GM12878 (cell line): ENCODE data around the gene ACKR2. TPM values are rescaled to one million over a fixed set of nuclear protein-coding genes. Genes with fewer than 3 reads are reported as not detected.

ENCODE experiments used
- ATAC-seq: fragments of 200-7000 bp; cut with Tn5 transposase; 3 replicates; pipeline ENCODE4 v1.9.1; 2020; ENCODE audit warnings: mild to moderate bottlenecking, moderate library complexity
- BruUV-seq: library from RNA; stranded (reverse); fragments of 400-500 nt; replicated peaks from 2 replicates; lab custom pipeline; 2021; lab: Mats Ljungman, UMichigan
- CTCF ChIA-PET: fragments of 300-600 bp; sonication (Branson Sonifier 250); formaldehyde crosslinking; extraction: SDS; loops from one replicate; lab custom pipeline; 2021; ENCODE audit warnings: inconsistent platforms; lab: Yijun Ruan, JAX
- POLR2A ChIA-PET: fragments of 350-600 bp; formaldehyde crosslinking; extraction: SDS; loops from one replicate; lab custom pipeline; 2021; ENCODE audit warnings: inconsistent platforms; lab: Charles Lee
- RAD21 ChIA-PET: fragments of 300-600 bp; sonication (Branson Sonifier 250); formaldehyde crosslinking; loops from one replicate; lab custom pipeline; 2023; ENCODE audit warnings: antibody characterized with exemption; ENCODE audit not compliant: unreplicated experiment; lab: Charles Lee
- SMC1A ChIA-PET: fragments of 300-600 bp; sonication (Branson Sonifier 250); formaldehyde crosslinking; loops from one replicate; lab custom pipeline; 2023; ENCODE audit not compliant: unreplicated experiment, uncharacterized antibody; lab: Charles Lee
- DNase-seq: peaks from one replicate; pipeline ENCODE4 v3.0.0-alpha.2; 2011; ENCODE audit warnings: low read depth, low spot score
- FAIRE-seq: peaks from 3 replicates; lab custom pipeline; 2011; peaks lifted over from hg19 to GRCh38; lab: Jason Lieb, UNC
- H2AFZ ChIP-seq: 2 replicates; pipeline ENCODE4 v1.6.0; 2011; ENCODE audit warnings: low read depth, low read length, control low read depth; ENCODE audit not compliant: control insufficient read depth
- H3K27ac ChIP-seq: 2 replicates; pipeline ENCODE4 v1.5.1; 2011; ENCODE audit warnings: control low read depth; ENCODE audit not compliant: control insufficient read depth, insufficient read depth
- H3K27me3 ChIP-seq, 2 experiments: replicated peaks in 1 of 2; 2 replicates each; pipeline versions ENCODE4 v1.6.0 to v1.6.1; 2011; ENCODE audit warnings: low read length in 1 of 2; ENCODE audit not compliant: control insufficient read depth in 2 of 2, insufficient read depth in 2 of 2
- H3K36me3 ChIP-seq, 2 experiments: 2 replicates each; pipeline ENCODE4 v1.5.1; 2011; ENCODE audit warnings: low read length in 1 of 2; ENCODE audit not compliant: control insufficient read depth in 2 of 2, insufficient read depth in 2 of 2
- H3K4me1 ChIP-seq: 2 replicates; pipeline ENCODE4 v1.6.1; 2011; ENCODE audit warnings: mild to moderate bottlenecking, low read length, moderate library complexity, mixed read lengths; ENCODE audit not compliant: control insufficient read depth, insufficient read depth
- H3K4me2 ChIP-seq: 2 replicates; pipeline ENCODE4 v1.6.0; 2011; ENCODE audit warnings: control low read depth; ENCODE audit not compliant: control insufficient read depth, insufficient read depth
- H3K4me3 ChIP-seq: fragments of 200-600 bp; sonication (generic); 2 replicates; pipeline ENCODE4 v1.5.1; 2016
- H3K79me2 ChIP-seq: 2 replicates; pipeline ENCODE4 v1.6.0; 2011; ENCODE audit warnings: low read length; ENCODE audit not compliant: control insufficient read depth, insufficient read depth
- H3K9ac ChIP-seq: 2 replicates; pipeline ENCODE4 v1.8.0; 2011; ENCODE audit warnings: low read length, control low read depth, mixed read lengths; ENCODE audit not compliant: control insufficient read depth, insufficient read depth
- H3K9me3 ChIP-seq: replicated peaks from 3 replicates; pipeline ENCODE4 v1.5.1; 2011; ENCODE audit warnings: mild to moderate bottlenecking, low read length; ENCODE audit not compliant: control insufficient read depth, insufficient read depth
- H4K20me1 ChIP-seq: 2 replicates; pipeline ENCODE4 v1.6.0; 2011; ENCODE audit not compliant: control insufficient read depth, insufficient read depth
- ATF3 ChIP-seq: IDR thresholded peaks from 2 replicates; pipeline ENCODE4 v1.6.1; 2011; ENCODE audit warnings: low read depth, mild to moderate bottlenecking, low read length, moderate library complexity, borderline replicate concordance; ENCODE audit errors: extremely low read depth
- ATF7 ChIP-seq: fragments of 450-650 bp; IDR thresholded peaks from 2 replicates; pipeline ENCODE4 v1.6.1; 2016; ENCODE audit warnings: low read depth, mild to moderate bottlenecking
- BCL11A ChIP-seq: IDR thresholded peaks from 2 replicates; pipeline ENCODE4 v1.6.1; 2011; ENCODE audit warnings: low read depth, low read length
- CBX3 ChIP-seq: fragments of 200-600 bp; sonication (generic); IDR thresholded peaks from 2 replicates; pipeline ENCODE4 v1.6.1; 2016; ENCODE audit warnings: low read depth, borderline replicate concordance
- CREM ChIP-seq: IDR thresholded peaks from 2 replicates; pipeline ENCODE4 v1.6.1; 2014; ENCODE audit warnings: antibody characterized with exemption, low read depth
- E2F4 ChIP-seq: IDR thresholded peaks from 2 replicates; pipeline ENCODE4 v1.6.1; 2012; ENCODE audit warnings: low read depth, low read length, improper control_type of control experiment
- EP300 ChIP-seq, 2 experiments: fragments of 150-350 bp in 1 of 2; IDR thresholded peaks; 2 replicates each; pipeline ENCODE4 v1.6.1; 2011 to 2012; ENCODE audit warnings: low read depth in 2 of 2, low read length in 2 of 2, borderline replicate concordance in 1 of 2, improper control_type of control experiment in 1 of 2, inconsistent platforms in 1 of 2; ENCODE audit not compliant: control insufficient read depth in 1 of 2
- EZH2 ChIP-seq: IDR thresholded peaks from 2 replicates; pipeline ENCODE4 v1.6.1; 2012; ENCODE audit warnings: low read depth, mild to moderate bottlenecking, control low read depth, inconsistent platforms, low read length, borderline replicate concordance; ENCODE audit not compliant: control insufficient read depth
- HSF1 ChIP-seq: fragments of 150-350 bp; IDR thresholded peaks from 2 replicates; pipeline ENCODE4 v1.6.1; 2014; ENCODE audit warnings: mild to moderate bottlenecking, low read depth, low read length
- MAX ChIP-seq: IDR thresholded peaks from 2 replicates; pipeline ENCODE4 v1.6.1; 2012; ENCODE audit warnings: low read depth, low read length, improper control_type of control experiment
- MEF2B ChIP-seq: fragments of 450-650 bp; IDR thresholded peaks from 2 replicates; pipeline ENCODE4 v1.6.1; 2018; ENCODE audit warnings: mild to moderate bottlenecking, moderate library complexity; ENCODE audit not compliant: partially characterized antibody, poor library complexity, severe bottlenecking
- NFIC ChIP-seq: IDR thresholded peaks from 2 replicates; pipeline ENCODE4 v1.6.1; 2012; ENCODE audit warnings: low read depth, mild to moderate bottlenecking, inconsistent platforms, low read length, moderate library complexity
- SIX5 ChIP-seq: IDR thresholded peaks from 2 replicates; pipeline ENCODE4 v1.6.1; 2011; ENCODE audit warnings: mild to moderate bottlenecking, low read depth, low read length, moderate library complexity; ENCODE audit not compliant: severe bottlenecking
- SREBF2 ChIP-seq: IDR thresholded peaks from 2 replicates; pipeline ENCODE4 v1.6.1; 2012; ENCODE audit warnings: mild to moderate bottlenecking, low read length
- STAT1 ChIP-seq: fragments of 450-650 bp; conservative IDR thresholded peaks from 2 replicates; pipeline ENCODE4 v1.6.1; 2014; ENCODE audit warnings: antibody characterized with exemption, mild to moderate bottlenecking
- TAF1 ChIP-seq: IDR thresholded peaks from 2 replicates; pipeline ENCODE4 v1.6.1; 2011; ENCODE audit warnings: mild to moderate bottlenecking, low read depth, low read length, borderline replicate concordance
- TBL1XR1 ChIP-seq: IDR thresholded peaks from 2 replicates; pipeline ENCODE4 v1.6.1; 2012; ENCODE audit warnings: low read depth, low read length, improper control_type of control experiment
- TCF7 ChIP-seq: IDR thresholded peaks from 2 replicates; pipeline ENCODE4 v1.6.1; 2014; ENCODE audit warnings: antibody characterized with exemption, borderline replicate concordance
- ZBTB4 ChIP-seq: fragments of 450-650 bp; formaldehyde crosslinking; IDR thresholded peaks from 2 replicates; pipeline ENCODE4 v1.4.0; 2022; ENCODE audit warnings: mild to moderate bottlenecking, moderate library complexity
- WGBS: methylation state at CpG from one replicate; pipeline ENCODE4 v1.1.6; 2016; ENCODE audit warnings: low lambda C conversion rate; ENCODE audit not compliant: insufficient replicate concordance, insufficient coverage; ENCODE audit errors: missing lambda C conversion rate; 5-methylcytosine and 5-hydroxymethylcytosine counted together
- in situ Hi-C: fragments of 300-500 bp; cut with MboI; formaldehyde crosslinking; loops from 9 replicates; pipeline ENCODE4 v1.14.3; 2018; ENCODE audit warnings: mixed read lengths
- intact Hi-C: fragments of 100-400 bp; cut with micrococcal nuclease; formaldehyde crosslinking; loops from one replicate; pipeline ENCODE4 v1.14.2; 2022; ENCODE audit not compliant: unreplicated experiment
- polyA plus RNA-seq, 11 experiments: library from polyadenylated mRNA; depleted of rRNA in 4 of 11; unstranded in 6 of 11; stranded (reverse) in 5 of 11; fragments of >200 nt; fragmentation: Nextera tagmentation in 4 of 11; fragmentation: Illumina TruSeq in 1 of 11; extraction: Ambion mirVana in 4 of 11; extraction: Trizol in 1 of 11; gene quantifications; 1 replicate in 1 of 11; 2 replicates in 10 of 11; pipeline versions ENCODE4 v1.2.1 to v1.2.3, GENCODE V29; 2011 to 2016; ENCODE audit warnings: inconsistent platforms in 2 of 11, missing spikeins in 2 of 11, low read depth in 1 of 11
- total RNA-seq, 4 experiments: library from RNA; depleted of rRNA in 3 of 4; stranded (reverse); fragments of >200 nt in 3 of 4; fragmentation: Illumina TruSeq in 1 of 4; extraction: Trizol in 1 of 4; gene quantifications; 2 replicates each; pipeline versions ENCODE4 v1.2.1 to v1.2.3, GENCODE V29; 2013 to 2021

ACKR2 gene
- total and polyA plus RNA-seq, 10 of the 15 experiments (the other 5 are each of a cell fraction or from before 2014, with no cell fraction given), result 0.05 to 0.91 (median 0.23) TPM; not detected in 2

- Histone ChIP-seq H3K36me3 (no peaks in the 10 kb centered on the region), H3K4me1 (no peaks in the 10 kb centered on the region), H4K20me1 (no peaks in the 10 kb centered on the region), H2AFZ (no peak overlapping the region), H3K4me3 (no peak overlapping the region), H3K9me3 (no peaks in the 10 kb centered on the region), H3K4me2 (no peak overlapping the region), H3K27me3 (0 out of 4 replicates have a peak, but pooled peaks cover 0 to 3% of the 10 kb centered on the region in 2 experiments), H3K79me2 (no peaks in the 10 kb centered on the region), H3K9ac (no peak overlapping the region), H3K27ac (no peak overlapping the region)
- CTCF ChIA-PET, result interaction anchor here (2.2 kb wide), 1 partner anchor 53 kb away, joined by 7 read pairs; no protein-coding TSS in a partner anchor
- ATAC-seq (no peak), FAIRE-seq (no peak), DNase-seq (no peak)
- intact Hi-C loops, result no loop called here
- RAD21 ChIA-PET, result no interaction called here
- SMC1A ChIA-PET, result no interaction called here
- in situ Hi-C loops, result no loop called here
- WGBS, result 0% methylated on average over 1 of the region's 1 CpG
- POLR2A ChIA-PET, result no interaction called here
- BruUV-seq, result no TSS peak
- TF ChIP-seq MAX, result no peak
- TF ChIP-seq E2F4, result no peak
- TF ChIP-seq STAT1, result no peak
- no peak for TF ChIP-seq MEF2B
- no peak for TF ChIP-seq TCF7
- TF ChIP-seq HSF1, result no peak
- no peak for TF ChIP-seq TAF1
- no peak for TF ChIP-seq TBL1XR1
- TF ChIP-seq CBX3, result no peak
- TF ChIP-seq ATF3, result no peak
- TF ChIP-seq SIX5, result no peak
- TF ChIP-seq SREBF2, result no peak
- TF ChIP-seq ATF7, result no peak
- no peak for TF ChIP-seq EZH2
- TF ChIP-seq EP300 (IDR thresholded peaks at IDR 0.05; ENCODE audit: borderline replicate concordance in 1 of 2, control insufficient read depth in 1 of 2, low read depth in 2 of 2, low read length in 2 of 2), result no peak
- no peak for TF ChIP-seq NFIC
- TF ChIP-seq ZBTB4 (CRISPR knock-in tag), result no peak
- TF ChIP-seq CREM, result no peak
- TF ChIP-seq BCL11A, result no peak
These were observed 82.9 kb downstream of the ACKR2 start for GRCh38 chr3:42892169-42892568.
